Activated CD8-positive, alpha-beta memory T cell treated with anti-CD3 and anti-CD28 coated beads, Interleukin-2, amount 50 U/mL, for 1 hour (primary cell): Measurements from ENCODE around the gene PGAM4.
"Not testable (repeated sequence)": the region's sequence is repeated elsewhere in the genome, so short reads cannot be mapped to it uniquely, and the experiment has no call there.

Source experiments
- DNase-seq: peaks from one replicate; pipeline ENCODE4 v3.0.0-alpha.2; 2020; ENCODE audit errors: extremely low read depth

PGAM4 gene

GRCh38 chrX:77969538-77969937 is at the start of gene PGAM4:
TSS of gene PGAM4 (minus strand) at chrX:77969638. CDS start at chrX:77969638, 0 bp downstream.
- no peak for DNase-seq

DNA sequence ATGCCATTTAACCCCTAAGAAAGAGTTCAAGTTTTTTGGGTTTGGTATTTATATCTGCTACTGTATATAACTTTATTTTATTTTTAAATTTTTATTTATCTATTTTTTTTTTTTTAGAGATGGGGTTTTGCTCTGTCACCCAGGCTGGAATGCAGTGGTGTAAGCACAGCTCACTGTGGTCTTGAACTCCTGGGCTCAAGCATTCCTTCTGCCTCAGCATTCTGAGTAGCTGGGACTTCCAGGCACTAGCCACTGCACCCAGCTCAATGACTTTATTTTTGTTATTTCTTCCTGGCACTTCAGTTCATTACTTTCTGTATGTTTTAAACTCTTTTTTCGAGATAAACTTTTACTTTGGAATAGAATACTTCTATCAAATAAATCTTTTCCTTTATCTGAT is 42.4 kb upstream of the PGAM4 start:
- DNase-seq = no peak

DNA sequence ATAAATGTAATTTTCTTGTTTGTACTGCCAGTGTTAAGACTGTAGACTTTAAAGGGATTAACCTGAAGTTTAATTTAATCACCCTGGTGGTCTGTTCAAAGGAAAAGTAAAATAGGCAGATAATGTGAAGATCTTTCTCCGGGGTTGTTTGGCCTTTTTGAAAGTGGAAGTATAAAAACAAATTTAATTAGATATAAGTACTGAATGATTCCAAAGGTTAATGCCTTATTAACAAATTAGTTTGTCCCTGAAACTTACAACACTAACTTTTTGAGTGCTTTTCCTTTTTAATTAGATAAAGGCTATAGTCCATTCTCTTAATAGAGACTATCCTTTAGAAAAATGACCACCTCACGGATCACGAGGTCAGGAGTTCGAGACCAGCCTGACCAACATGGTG is 10.4 kb upstream of the PGAM4 start:
- no peak for DNase-seq

GRCh38 chrX:77977518-77977917 is 8.1 kb upstream of the PGAM4 start:
- DNase-seq = no peak

GRCh38 chrX:77977095-77977494 is 7.7 kb upstream of the PGAM4 start:
- no peak for DNase-seq

- DNase-seq = no peak
These were observed 6.3 kb upstream of the PGAM4 start for GRCh38 chrX:77975755-77976154.

DNA sequence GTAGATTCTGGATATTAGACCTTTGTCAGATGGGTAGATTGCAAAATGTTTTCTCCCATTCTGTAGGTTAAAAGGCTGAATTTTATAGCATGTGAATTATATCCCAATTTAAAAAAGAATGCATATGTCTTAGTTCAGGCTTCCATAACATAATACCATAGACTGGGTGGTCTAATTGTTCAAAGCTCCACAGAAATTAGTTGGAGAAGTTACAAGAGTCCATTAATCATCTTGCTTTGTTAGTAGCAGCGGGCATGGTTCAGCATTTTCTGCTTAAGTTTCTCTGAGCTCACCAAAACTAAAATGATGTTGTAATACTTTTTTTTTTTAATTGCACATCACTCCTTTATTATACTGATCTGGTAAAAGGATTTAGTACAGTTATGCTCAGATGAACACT is 1.8 kb downstream of the PGAM4 start:
- no peak for DNase-seq

GRCh38 chrX:77966361-77966760 is 3.1 kb downstream of the PGAM4 start:
- no peak for DNase-seq

DNA sequence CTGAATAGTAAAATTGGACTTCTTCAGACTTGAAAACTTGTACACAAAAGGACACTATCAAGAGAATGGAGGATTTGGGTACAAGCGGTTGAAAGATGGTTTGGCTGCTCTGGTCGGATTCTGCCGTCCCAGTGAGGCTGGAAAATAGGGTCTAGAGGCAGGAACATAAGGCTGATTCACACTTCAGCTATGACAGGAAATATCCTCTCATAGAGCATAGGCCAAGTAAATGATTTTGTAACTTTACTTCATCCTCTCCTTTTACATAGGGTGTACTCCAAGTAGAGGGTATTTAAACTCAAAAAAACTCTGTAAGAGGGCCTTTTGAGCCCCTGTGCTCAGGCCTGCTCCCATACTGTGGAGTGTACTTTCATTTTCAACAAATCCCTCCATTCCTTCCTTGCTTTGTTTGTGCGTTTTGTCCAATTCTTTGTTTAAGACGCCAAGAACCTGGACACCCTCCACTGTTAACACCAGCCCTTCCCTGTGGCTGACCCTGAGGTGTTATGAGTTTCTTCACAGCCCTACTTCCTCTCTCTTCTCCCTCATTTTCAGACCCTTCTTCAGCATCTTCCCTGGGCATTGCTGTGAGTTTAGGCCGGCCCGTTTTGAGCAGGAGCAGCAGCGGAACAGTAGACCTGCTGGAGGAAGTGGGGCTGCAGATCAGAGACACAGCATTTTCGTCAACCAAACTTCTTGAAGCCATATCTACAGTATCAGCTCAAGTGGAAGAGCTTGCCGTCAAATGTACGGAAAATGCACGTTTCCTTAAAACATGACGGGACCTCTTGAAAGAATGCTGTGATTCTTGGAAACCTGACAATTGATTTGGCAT is 7.2 kb downstream of the PGAM4 start:
- no peak for DNase-seq

DNA sequence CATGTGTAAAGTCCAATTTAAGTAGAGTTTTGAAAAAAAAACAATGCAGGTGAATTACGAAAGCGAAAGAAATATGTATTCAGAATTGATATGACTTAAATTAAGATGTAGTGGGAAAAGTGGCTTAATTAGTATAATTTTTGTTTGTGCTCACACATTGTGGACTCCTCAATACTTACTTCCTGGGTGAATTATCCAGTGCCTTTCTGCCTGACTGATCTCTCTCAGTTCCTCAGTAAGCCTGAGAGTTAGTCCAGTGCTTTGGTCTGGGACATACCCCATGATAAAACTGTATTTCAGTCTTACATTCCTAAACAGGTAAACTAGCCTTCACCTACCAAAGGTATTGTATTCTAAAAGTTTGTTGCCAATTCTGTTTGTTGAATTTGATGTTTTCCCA is 8.4 kb downstream of the PGAM4 start:
- DNase-seq = no peak

DNA sequence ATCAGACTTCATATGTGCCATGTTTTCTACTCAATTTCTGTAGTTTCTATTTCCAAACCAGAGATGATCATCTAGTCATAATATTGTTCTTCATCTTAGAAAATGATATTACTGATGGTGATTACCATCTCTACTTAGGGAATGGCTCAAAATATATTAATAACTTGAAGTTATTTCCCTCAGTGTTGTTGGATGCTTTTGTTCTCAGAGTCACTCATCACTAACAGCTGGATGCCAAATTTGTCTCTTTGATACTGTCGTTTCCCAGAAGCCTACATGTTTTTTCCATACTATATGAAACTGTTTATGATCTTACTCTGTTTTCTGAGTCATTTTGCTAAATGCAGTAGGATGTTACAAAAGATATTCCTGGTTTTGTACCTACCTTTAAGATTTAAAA is 8.9 kb downstream of the PGAM4 start:
- DNase-seq = no peak

DNA sequence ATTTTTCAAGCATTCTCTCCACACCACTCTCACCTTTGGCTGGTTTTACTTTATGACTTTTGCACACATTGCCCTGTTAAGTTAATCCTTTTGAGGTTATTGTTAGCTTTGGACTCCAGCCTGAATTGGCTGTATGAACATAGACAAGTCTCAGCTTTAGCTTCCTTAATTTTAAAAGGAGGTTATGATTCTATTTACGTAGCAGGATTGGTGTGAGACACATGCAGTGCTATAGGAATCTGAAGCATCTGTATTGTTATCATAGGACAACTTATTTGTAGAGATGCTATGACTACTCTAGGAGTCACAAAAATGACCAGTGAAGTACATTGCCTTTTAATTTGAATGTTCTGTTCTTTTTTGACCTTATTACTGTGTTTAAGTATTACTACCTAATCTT is 15.7 kb downstream of the PGAM4 start:
- no peak for DNase-seq

- DNase-seq = no peak
These were observed 16.1 kb downstream of the PGAM4 start for GRCh38 chrX:77953302-77953701.

GRCh38 chrX:77952173-77952572 is 17.3 kb downstream of the PGAM4 start:
- DNase-seq = no peak

GRCh38 chrX:77949840-77950239 is 19.6 kb downstream of the PGAM4 start:
- no peak for DNase-seq

DNA sequence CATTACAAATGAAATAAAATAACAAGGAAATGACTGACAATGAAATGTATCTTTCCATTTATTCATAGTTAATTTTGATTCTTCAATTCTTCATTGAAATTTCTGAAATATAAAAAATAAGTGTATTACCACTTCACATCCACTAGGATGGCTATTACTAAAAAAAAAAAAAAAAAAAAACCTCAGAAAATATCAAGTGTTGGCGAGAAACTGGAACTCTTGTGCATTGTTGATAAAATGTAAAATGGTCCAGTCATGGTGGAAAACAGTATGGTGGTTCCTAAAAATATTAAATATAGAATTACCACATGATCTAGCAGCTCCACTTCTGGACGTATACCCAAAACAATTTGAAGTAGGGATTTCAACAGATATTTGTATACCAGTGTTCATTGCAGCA is 22.9 kb downstream of the PGAM4 start:
- no peak for DNase-seq

DNA sequence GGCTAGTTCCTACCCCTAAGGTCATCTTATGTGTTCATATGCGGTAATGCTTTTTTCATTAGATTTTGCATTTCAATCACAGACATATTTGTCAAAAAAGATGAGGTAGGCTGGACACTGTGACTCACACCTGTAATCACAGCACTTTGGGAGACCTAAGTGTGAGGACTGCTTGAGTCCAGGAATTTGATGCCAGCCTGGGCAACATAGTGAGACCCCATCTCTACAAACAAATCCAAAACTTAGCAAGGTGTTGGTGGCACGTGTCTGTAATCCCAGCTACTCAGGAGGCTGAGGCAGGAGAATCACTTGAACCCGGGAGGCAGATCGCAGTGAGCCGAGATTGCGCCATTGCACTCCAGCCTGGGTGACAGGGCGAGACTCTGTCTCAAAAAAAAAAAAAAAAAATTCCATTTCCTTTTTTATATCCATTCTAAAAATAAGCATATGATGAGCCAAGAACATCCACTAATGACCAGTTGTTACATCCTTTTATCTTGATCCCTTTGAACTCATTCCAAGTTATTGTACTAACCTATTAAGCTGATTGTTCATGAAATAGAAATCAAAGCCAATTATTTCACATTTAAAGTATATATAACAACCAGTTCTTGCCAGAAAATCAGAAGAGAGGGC is 23.4 kb downstream of the PGAM4 start:
- no peak for DNase-seq

GRCh38 chrX:77945031-77945430 is 24.4 kb downstream of the PGAM4 start:
- not testable (repeated sequence) for DNase-seq

GRCh38 chrX:77938083-77938680 is 31.3 kb downstream of the PGAM4 start:
- no peak for DNase-seq

- no peak for DNase-seq
These were observed 32.1 kb downstream of the PGAM4 start for GRCh38 chrX:77937291-77937690.

DNA sequence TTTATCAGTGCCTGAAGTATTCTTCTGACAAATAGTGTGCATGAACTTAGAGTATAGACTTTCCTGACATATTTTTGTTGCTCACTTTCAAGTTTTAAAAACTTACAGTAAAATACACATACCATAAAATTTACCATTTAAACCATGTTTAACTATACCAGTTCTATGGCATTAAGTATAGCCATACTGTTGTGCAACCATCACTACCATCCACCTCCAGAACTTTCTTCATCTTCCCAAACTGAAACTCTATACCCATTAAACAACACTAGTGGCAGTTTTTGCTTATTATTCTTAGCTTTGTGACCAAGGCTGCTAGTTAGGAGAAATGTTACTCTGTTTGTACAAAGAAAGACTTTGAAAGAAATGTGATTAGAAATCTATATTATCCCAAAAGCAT is 33.1 kb downstream of the PGAM4 start:
- no peak for DNase-seq

- DNase-seq = no peak
These were observed 33.6 kb downstream of the PGAM4 start for GRCh38 chrX:77935886-77936285.

- DNase-seq = no peak
These were observed 38.9 kb downstream of the PGAM4 start for GRCh38 chrX:77930581-77930980.
